DMS53 treated with DMSO at 0.1 percent for 48 hours (cell line): Measurements from ENCODE around the gene ATXN1.

Experiments used
- DNase-seq: peaks from one replicate; lab custom pipeline; 2025; ENCODE audit not compliant: unreplicated experiment; lab: John Stamatoyannopoulos, UW

Gene ATXN1

GRCh38 chr6:16352821-16353438 is 408.3 kb downstream of the ATXN1 start:
- no peak for DNase-seq

GRCh38 chr6:16352258-16352635 is 409.0 kb downstream of the ATXN1 start:
- no peak for DNase-seq

GRCh38 chr6:16349544-16349943 is 411.7 kb downstream of the ATXN1 start:
- DNase-seq, result no peak

GRCh38 chr6:16346831-16347230 is 414.4 kb downstream of the ATXN1 start:
- DNase-seq, result no peak

- DNase-seq, result peak; percentile 27
These were observed 415.6 kb downstream of the ATXN1 start for GRCh38 chr6:16345449-16346330.

- no peak for DNase-seq
These were observed 416.5 kb downstream of the ATXN1 start for GRCh38 chr6:16344756-16345155.

- no peak for DNase-seq
These were observed 417.7 kb downstream of the ATXN1 start for GRCh38 chr6:16343593-16343992.

GRCh38 chr6:16339265-16339587 is 422.0 kb downstream of the ATXN1 start:
- DNase-seq, result no peak

- no peak for DNase-seq
These were observed 422.5 kb downstream of the ATXN1 start for GRCh38 chr6:16338577-16339264.

- DNase-seq, result no peak
These were observed 423.8 kb downstream of the ATXN1 start for GRCh38 chr6:16337295-16337975.

GRCh38 chr6:16336911-16337294 is 424.4 kb downstream of the ATXN1 start:
- DNase-seq, result no peak

GRCh38 chr6:16336056-16336818 is 425.0 kb downstream of the ATXN1 start:
- DNase-seq, result no peak

- no peak for DNase-seq
These were observed 426.1 kb downstream of the ATXN1 start for GRCh38 chr6:16335176-16335575.

GRCh38 chr6:16334671-16335070 is 426.6 kb downstream of the ATXN1 start:
- DNase-seq, result no peak

- no peak for DNase-seq
These were observed 427.7 kb downstream of the ATXN1 start for GRCh38 chr6:16333580-16333979.

- peak; percentile 78 for DNase-seq
These were observed 429.1 kb downstream of the ATXN1 start for GRCh38 chr6:16332175-16332542.

GRCh38 chr6:16331384-16332174 is 429.7 kb downstream of the ATXN1 start:
- peak; percentile 44 for DNase-seq

- no peak for DNase-seq
These were observed 432.0 kb downstream of the ATXN1 start for GRCh38 chr6:16329233-16329632.

GRCh38 chr6:16327777-16328325 is 433.4 kb downstream of the ATXN1 start:
- DNase-seq, result no peak
